H1 (cell line): ENCODE data around the gene HSPA4. TPM values are rescaled to one million over a fixed set of nuclear protein-coding genes. Genes with fewer than 3 reads are reported as not detected.
A peak's percentile ranks its signal among the peaks of the same experiment; 100 is the strongest.

Source experiments
- CTCF ChIA-PET: fragments of 300-600 bp; sonication (Branson Sonifier 250); formaldehyde crosslinking; loops from one replicate; lab custom pipeline; 2021; ENCODE audit not compliant: partially characterized antibody; lab: Charles Lee
- POLR2A ChIA-PET: fragments of 300-600 bp; sonication (Branson Sonifier 250); formaldehyde crosslinking; loops from one replicate; lab custom pipeline; 2021; ENCODE audit warnings: inconsistent platforms; ENCODE audit not compliant: partially characterized antibody; lab: Charles Lee
- DNase-seq, 2 experiments: peaks; one replicate each; pipeline versions ENCODE4 v3.0.0 to v3.0.0-alpha.2; 2010 to 2022; ENCODE audit warnings: low spot score in 2 of 2, low read depth in 1 of 2, mixed read lengths in 1 of 2
- FAIRE-seq: peaks from 2 replicates; lab custom pipeline; 2011; peaks lifted over from hg19 to GRCh38; lab: Jason Lieb, UNC
- H2AFZ ChIP-seq: 2 replicates; pipeline ENCODE4 v1.8.1; 2012; ENCODE audit warnings: low read length, inconsistent platforms
- H2AK5ac ChIP-seq: 2 replicates; pipeline ENCODE4 v1.6.1; 2013; ENCODE audit warnings: low read depth, low read length
- H2BK120ac ChIP-seq: replicated peaks from 2 replicates; pipeline ENCODE3; 2013; ENCODE audit warnings: low read depth, low read length, inconsistent platforms
- H2BK12ac ChIP-seq: 2 replicates; pipeline ENCODE4 v1.6.1; 2013; ENCODE audit warnings: low read depth, low read length
- H2BK15ac ChIP-seq: 2 replicates; pipeline ENCODE4 v1.6.1; 2013; ENCODE audit warnings: low read length
- H2BK20ac ChIP-seq: 2 replicates; pipeline ENCODE4 v1.6.1; 2013; ENCODE audit warnings: low read length
- H2BK5ac ChIP-seq: 2 replicates; pipeline ENCODE4 v1.6.1; 2013; ENCODE audit warnings: low read depth, low read length
- H3K14ac ChIP-seq: 2 replicates; pipeline ENCODE4 v1.6.1; 2013; ENCODE audit warnings: inconsistent platforms; ENCODE audit not compliant: insufficient read length
- H3K18ac ChIP-seq: 2 replicates; pipeline ENCODE4 v1.6.1; 2013; ENCODE audit warnings: low read length; ENCODE audit errors: extremely low read depth
- H3K23ac ChIP-seq: 2 replicates; pipeline ENCODE4 v1.6.1; 2013; ENCODE audit warnings: inconsistent platforms; ENCODE audit not compliant: insufficient read length
- H3K23me2 ChIP-seq: 2 replicates; pipeline ENCODE4 v1.6.1; 2013; ENCODE audit warnings: low read depth, low read length
- H3K27ac ChIP-seq: 2 replicates; pipeline ENCODE4 v1.6.1; 2011; ENCODE audit warnings: low read depth, low read length, inconsistent platforms
- H3K27me3 ChIP-seq, 4 experiments: replicated peaks in 1 of 4; 1 replicate in 1 of 4; 2 replicates in 3 of 4; pipeline versions ENCODE4 v1.6.1 to v1.8.1; 2011 to 2013; ENCODE audit warnings: low read length in 3 of 4, mild to moderate bottlenecking in 3 of 4, inconsistent platforms in 2 of 4, mixed read lengths in 2 of 4, moderate library complexity in 1 of 4; ENCODE audit not compliant: control insufficient read depth in 3 of 4, insufficient read depth in 3 of 4; ENCODE audit errors: extremely low read depth in 1 of 4
- H3K36me3 ChIP-seq, 4 experiments: 2 replicates each; pipeline versions ENCODE4 v1.6.1 to v1.8.1; 2011 to 2013; ENCODE audit warnings: mild to moderate bottlenecking in 4 of 4, low read length in 3 of 4, moderate library complexity in 2 of 4, control low read depth in 1 of 4, inconsistent platforms in 1 of 4; ENCODE audit not compliant: insufficient read depth in 4 of 4, control insufficient read depth in 2 of 4
- H3K4ac ChIP-seq: replicated peaks from 2 replicates; pipeline ENCODE3; 2013; ENCODE audit warnings: low read length, low read depth, mixed read lengths, inconsistent platforms; ENCODE audit not compliant: insufficient read length
- H3K4me1 ChIP-seq, 4 experiments: replicated peaks in 1 of 4; 1 replicate in 1 of 4; 2 replicates in 3 of 4; pipeline versions ENCODE4 v1.6.1 to v1.8.1; 2011 to 2013; ENCODE audit warnings: low read length in 3 of 4, inconsistent platforms in 2 of 4, mixed read lengths in 1 of 4; ENCODE audit not compliant: insufficient read depth in 4 of 4, control insufficient read depth in 3 of 4
- H3K4me2 ChIP-seq, 2 experiments: 2 replicates each; pipeline versions ENCODE4 v1.6.1 to v1.8.1; 2011 to 2013; ENCODE audit warnings: low read depth in 2 of 2, low read length in 2 of 2, control low read depth in 1 of 2, inconsistent platforms in 1 of 2, mild to moderate bottlenecking in 1 of 2; ENCODE audit not compliant: insufficient read depth in 1 of 2
- H3K4me3 ChIP-seq, 4 experiments: fragments of 200-600, 300-600 bp in 1 of 4; sonication (generic), shearing (Covaris generic), sonication (Bioruptor Twin) in 1 of 4; 2 replicates each; pipeline versions ENCODE4 v1.5.1 to v1.8.1; 2011 to 2016; ENCODE audit warnings: low read length in 4 of 4, low read depth in 3 of 4, control low read depth in 2 of 4, inconsistent platforms in 2 of 4, mild to moderate bottlenecking in 2 of 4, mixed read lengths in 1 of 4, moderate library complexity in 1 of 4; ENCODE audit not compliant: insufficient read depth in 2 of 4; ENCODE audit errors: extremely low read depth in 1 of 4
- H3K56ac ChIP-seq: replicated peaks from 2 replicates; pipeline ENCODE3; 2013; ENCODE audit warnings: low read depth, mild to moderate bottlenecking, mixed read lengths, low read length, inconsistent platforms; ENCODE audit not compliant: insufficient read length
- H3K79me1 ChIP-seq: 2 replicates; pipeline ENCODE4 v1.6.1; 2013; ENCODE audit warnings: low read depth, low read length, control low read depth
- H3K79me2 ChIP-seq, 2 experiments: 2 replicates each; pipeline versions ENCODE4 v1.6.1 to v1.8.1; 2012 to 2013; ENCODE audit warnings: low read length in 2 of 2, mild to moderate bottlenecking in 2 of 2, inconsistent platforms in 1 of 2; ENCODE audit not compliant: insufficient read depth in 2 of 2, control insufficient read depth in 1 of 2
- H3K9ac ChIP-seq, 4 experiments: replicated peaks in 1 of 4; 1 replicate in 1 of 4; 2 replicates in 3 of 4; pipeline versions ENCODE4 v1.6.1 to v1.8.1; 2011 to 2013; ENCODE audit warnings: low read depth in 3 of 4, low read length in 3 of 4, control low read depth in 2 of 4, mild to moderate bottlenecking in 2 of 4, moderate library complexity in 2 of 4, inconsistent platforms in 1 of 4; ENCODE audit errors: extremely low read depth in 1 of 4
- H3K9me3 ChIP-seq, 2 experiments: 2 replicates each; pipeline versions ENCODE4 v1.6.1 to v1.8.1; 2012 to 2013; ENCODE audit warnings: mild to moderate bottlenecking in 2 of 2, moderate library complexity in 2 of 2, control low read depth in 1 of 2, inconsistent platforms in 1 of 2, low read depth in 1 of 2, low read length in 1 of 2, mixed read lengths in 1 of 2; ENCODE audit not compliant: insufficient read depth in 2 of 2
- H4K20me1 ChIP-seq, 2 experiments: replicated peaks in 1 of 2; 2 replicates each; pipeline versions ENCODE3 to v1.8.1; 2011 to 2013; ENCODE audit warnings: inconsistent platforms in 2 of 2, low read length in 2 of 2, mild to moderate bottlenecking in 1 of 2; ENCODE audit not compliant: insufficient read depth in 2 of 2, control insufficient read depth in 1 of 2
- H4K5ac ChIP-seq: 2 replicates; pipeline ENCODE4 v1.6.1; 2013; ENCODE audit warnings: low read length, low read depth, mixed read lengths, inconsistent platforms; ENCODE audit not compliant: insufficient read length
- H4K8ac ChIP-seq: 2 replicates; pipeline ENCODE4 v1.8.0; 2013; ENCODE audit warnings: mild to moderate bottlenecking, moderate library complexity, low read length, inconsistent platforms; ENCODE audit not compliant: insufficient read depth; ENCODE audit errors: extremely low read depth
- H4K91ac ChIP-seq: replicated peaks from 2 replicates; pipeline ENCODE3; 2013; ENCODE audit warnings: low read length, mixed read lengths, inconsistent platforms; ENCODE audit not compliant: insufficient read length
- BCL11A ChIP-seq, 2 experiments: IDR thresholded peaks; one replicate each; pipeline ENCODE4 v1.6.1; 2011; ENCODE audit warnings: low read depth in 2 of 2, low read length in 2 of 2, mild to moderate bottlenecking in 2 of 2
- CBX8 ChIP-seq: fragments of 300-800, 300-1000 bp; sonication (generic); IDR thresholded peaks from 2 replicates; pipeline ENCODE4 v1.7.1; 2016; ENCODE audit warnings: low read depth, low read length, borderline replicate concordance
- CHD1 ChIP-seq: IDR thresholded peaks from 2 replicates; pipeline ENCODE4 v1.6.1; 2012; ENCODE audit warnings: low read depth, low read length, improper control_type of control experiment
- CTBP2 ChIP-seq: IDR thresholded peaks from 2 replicates; pipeline ENCODE4 v1.7.0; 2011; ENCODE audit warnings: borderline replicate concordance, mild to moderate bottlenecking, moderate library complexity, mixed read lengths, low read length; ENCODE audit not compliant: insufficient read depth, insufficient read length
- EP300 ChIP-seq, 2 experiments: IDR thresholded peaks; 1 replicate in 1 of 2; 2 replicates in 1 of 2; pipeline ENCODE4 v1.6.1; 2011 to 2012; ENCODE audit warnings: low read depth in 2 of 2, low read length in 2 of 2, mild to moderate bottlenecking in 2 of 2, borderline replicate concordance in 1 of 2, inconsistent platforms in 1 of 2, moderate library complexity in 1 of 2
- KDM1A ChIP-seq: fragments of 200-600, 300-600 bp; sonication (generic); IDR thresholded peaks from 2 replicates; pipeline ENCODE4 v1.7.1; 2016; ENCODE audit warnings: mild to moderate bottlenecking, low read length, borderline replicate concordance
- KDM4A ChIP-seq: IDR thresholded peaks from one replicate; pipeline ENCODE4 v1.7.1; 2012; ENCODE audit warnings: low read depth, mild to moderate bottlenecking, moderate library complexity, low read length, inconsistent platforms; ENCODE audit not compliant: severe bottlenecking
- NANOG ChIP-seq: IDR thresholded peaks from 2 replicates; pipeline ENCODE4 v1.6.1; 2011; ENCODE audit warnings: low read length, low read depth, mild to moderate bottlenecking, inconsistent platforms; ENCODE audit not compliant: insufficient read depth, poor library complexity, severe bottlenecking
- POU5F1 ChIP-seq: IDR thresholded peaks from 2 replicates; pipeline ENCODE4 v1.6.1; 2011; ENCODE audit warnings: low read depth, mild to moderate bottlenecking, low read length, moderate library complexity
- SIN3A ChIP-seq, 2 experiments: IDR thresholded peaks in 1 of 2; conservative IDR thresholded peaks in 1 of 2; 2 replicates each; pipeline ENCODE4 v1.6.1; 2011 to 2012; ENCODE audit warnings: low read length in 2 of 2, improper control_type of control experiment in 1 of 2, low read depth in 1 of 2, mild to moderate bottlenecking in 1 of 2
- SP1 ChIP-seq: IDR thresholded peaks from 2 replicates; pipeline ENCODE4 v1.6.1; 2011; ENCODE audit warnings: low read depth, low read length
- SP2 ChIP-seq: IDR thresholded peaks from 2 replicates; pipeline ENCODE4 v1.6.1; 2012; ENCODE audit warnings: mild to moderate bottlenecking, low read length, inconsistent platforms
- TAF7 ChIP-seq: optimal IDR thresholded peaks from 2 replicates; pipeline ENCODE3; 2011; ENCODE audit warnings: low read depth, mild to moderate bottlenecking, inconsistent platforms, low read length, moderate library complexity, borderline replicate concordance
- TBP ChIP-seq: IDR thresholded peaks from 2 replicates; pipeline ENCODE4 v1.6.1; 2011; ENCODE audit warnings: low read depth, low read length, improper control_type of control experiment
- WGBS, 2 experiments: shearing (Covaris generic) in 1 of 2; methylation state at CpG; one replicate each; pipeline versions ENCODE4 v1.1.6 to v1.1.7; 2013 to 2015; ENCODE audit warnings: low lambda C conversion rate in 2 of 2, mixed read lengths in 2 of 2, inconsistent platforms in 1 of 2, low coverage in 1 of 2, missing lambda C conversion rate in 1 of 2; ENCODE audit not compliant: insufficient replicate concordance in 2 of 2, insufficient coverage in 1 of 2, insufficient read length in 1 of 2; ENCODE audit errors: extremely low coverage in 1 of 2, missing lambda C conversion rate in 1 of 2; 5-methylcytosine and 5-hydroxymethylcytosine counted together
- polyA plus RNA-seq, 7 experiments: library from polyadenylated mRNA; depleted of rRNA in 3 of 7; stranded (reverse) in 5 of 7; unstranded in 2 of 7; fragments of >200 nt in 5 of 7; fragments of 200-250 nt in 2 of 7; gene quantifications; 1 replicate in 5 of 7; 2 replicates in 1 of 7; 4 replicates in 1 of 7; pipeline versions ENCODE4 v1.2.1 to v1.2.3, GENCODE V29; 2011 to 2013; ENCODE audit warnings: missing spikeins in 2 of 7, mixed read lengths in 2 of 7
- total RNA-seq: library from RNA; stranded (reverse); fragmentation: NEBNext Ultra II Directional; extraction: Animal tissue kit (Norgen Biotek cat#: 25700); gene quantifications from 2 replicates; pipeline ENCODE4 v1.2.1, GENCODE V29; 2021

The HSPA4 gene
- total and polyA plus RNA-seq, 2 of the 8 experiments (the other 6 are each of a cell fraction or from before 2014, with no cell fraction given): 28.9 to 445 TPM

DNA sequence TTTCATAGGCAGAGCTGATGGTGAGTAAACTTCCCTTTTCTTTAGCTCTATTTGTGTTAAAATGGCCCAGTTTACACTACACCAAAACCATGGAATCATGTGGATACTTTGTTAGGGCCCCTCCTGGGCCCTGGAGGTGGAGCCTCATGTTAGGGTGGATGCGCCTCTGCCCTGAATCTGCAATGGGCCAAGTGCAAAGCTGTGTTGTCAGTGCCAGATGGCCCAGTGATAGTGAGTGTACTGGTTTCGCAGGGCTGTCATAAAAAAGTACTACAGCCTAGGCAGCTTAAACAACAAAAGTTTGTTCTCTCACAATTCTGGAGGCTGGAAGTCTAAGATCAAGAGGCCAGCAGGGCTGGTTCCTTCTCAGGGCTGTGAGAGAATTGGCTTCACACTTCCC, 64.8 kb downstream of the HSPA4 start:
- Histone ChIP-seq H3K9me3 (no peaks in the 10 kb centered on the region), H3K27me3 (0 out of 7 replicates have a peak, but pooled peaks cover 0 to 2% (median 0%) of the 10 kb centered on the region in 4 experiments), H2BK15ac (no peak overlapping the region), H2BK120ac (no peak overlapping the region), H3K27ac (no peak overlapping the region), H2AFZ (no peak overlapping the region), H3K4me1 (no peaks in the 10 kb centered on the region; a peak in 1 of 7 replicates), H2BK20ac (no peak overlapping the region), H3K9ac (no peak overlapping the region), H3K56ac (no peak overlapping the region), H4K8ac (no peak overlapping the region), H3K79me2 (no peaks in the 10 kb centered on the region), H2BK5ac (no peak overlapping the region), H4K20me1 (no peaks in the 10 kb centered on the region), H2AK5ac (no peak overlapping the region), H3K79me1 (no peaks in the 10 kb centered on the region), H3K4ac (no peak overlapping the region), H4K91ac (no peak overlapping the region), H3K36me3 (no peaks in the 10 kb centered on the region), H3K18ac (no peak overlapping the region), H3K23me2 (no peaks in the 10 kb centered on the region), H2BK12ac (no peak overlapping the region), H4K5ac (no peak overlapping the region), H3K4me2 (no peak overlapping the region), H3K4me3 (no peak overlapping the region), H3K23ac (no peak overlapping the region), H3K14ac (no peak overlapping the region)
- no peak for FAIRE-seq
- ChIA-PET CTCF (interaction anchor here (0.7 to 11.2 kb wide), 5 partner anchors 12 to 818 kb away, joined by 3 to 150 read pairs (median 4); no protein-coding TSS in a partner anchor), POLR2A (interaction anchor here (1.2 to 1.4 kb wide), 2 partner anchors 15 to 84 kb away, joined by 3 read pairs; no protein-coding TSS in a partner anchor)
- WGBS, 2 experiments: 67% methylated on average over 2 of the region's 2 CpGs; no CpG with 5 or more reads in 1 of the 2 experiments
- DNase-seq: peak in 1 of 2 experiments; percentile 40
- no peak for TF ChIP-seq EP300 (IDR thresholded peaks at IDR 0.05; ENCODE audit: borderline replicate concordance in 1 of 2, low read depth in 2 of 2, low read length in 2 of 2)
- TF ChIP-seq TAF7: no peak
- no peak for TF ChIP-seq BCL11A (IDR thresholded peaks at IDR 0.05; ENCODE audit: low read depth in 2 of 2, low read length in 2 of 2)
- no peak for TF ChIP-seq SIN3A (conservative IDR thresholded peaks at IDR 0.05 in 1 of 2, IDR thresholded peaks at IDR 0.05 in 1 of 2; ENCODE audit: low read depth in 1 of 2, low read length in 2 of 2)
- TF ChIP-seq CHD1: no peak
- TF ChIP-seq SP2: no peak
- TF ChIP-seq KDM4A: no peak
- TF ChIP-seq POU5F1: no peak
- no peak for TF ChIP-seq NANOG
- TF ChIP-seq CTBP2: no peak
- no peak for TF ChIP-seq CBX8
- TF ChIP-seq TBP: no peak
- no peak for TF ChIP-seq KDM1A
- TF ChIP-seq SP1: no peak
